TTC549 (cell line): Measurements from ENCODE around the gene ZPLD1.

ENCODE experiments used
- FAIRE-seq: peaks from 2 replicates; lab custom pipeline; 2012; peaks lifted over from hg19 to GRCh38; lab: Jason Lieb, UNC

The ZPLD1 gene

DNA sequence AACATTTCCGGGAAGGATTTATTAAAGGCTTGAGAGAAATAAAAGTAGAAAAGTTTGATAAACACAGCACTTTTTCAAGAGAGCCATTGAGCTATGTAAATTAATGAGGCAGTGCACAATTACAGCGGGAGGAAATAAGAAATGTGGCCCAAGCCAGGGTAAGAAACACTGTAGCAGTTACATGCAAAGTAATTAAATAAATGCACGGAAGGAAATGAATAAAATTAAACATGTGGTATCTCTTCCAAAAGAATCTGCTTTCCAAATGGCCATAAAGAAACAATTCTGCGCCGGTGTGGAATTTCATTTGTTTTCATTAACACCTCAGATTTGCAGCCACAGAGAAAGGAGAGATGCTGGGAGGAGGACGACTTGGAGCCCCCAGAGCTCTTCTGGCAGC, 35.3 kb downstream of the ZPLD1 start:
- FAIRE-seq = no peak

GRCh38 chr3:102471001-102471400, 36.2 kb downstream of the ZPLD1 start:
- FAIRE-seq = no peak

DNA sequence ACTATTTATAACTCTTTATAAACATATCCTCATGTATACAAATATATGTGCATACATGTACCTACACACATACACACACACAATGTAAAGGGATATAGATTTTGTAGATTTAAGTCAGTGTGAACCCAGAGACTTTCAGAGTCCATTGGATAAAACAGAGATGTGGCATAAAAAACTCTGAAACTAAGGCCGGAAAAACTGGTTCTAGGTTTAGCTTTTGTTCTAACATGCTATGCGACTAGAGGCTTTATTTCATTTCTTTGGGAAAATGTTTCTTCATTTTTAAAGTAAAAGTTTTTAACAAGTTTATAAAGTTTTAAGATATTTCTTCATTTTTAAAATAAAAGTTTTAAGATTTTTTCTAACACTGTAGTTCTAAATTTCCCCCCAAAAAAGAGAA, 36.7 kb downstream of the ZPLD1 start:
- FAIRE-seq = no peak

GRCh38 chr3:102473648-102474047, 38.8 kb downstream of the ZPLD1 start:
- FAIRE-seq = no peak

DNA sequence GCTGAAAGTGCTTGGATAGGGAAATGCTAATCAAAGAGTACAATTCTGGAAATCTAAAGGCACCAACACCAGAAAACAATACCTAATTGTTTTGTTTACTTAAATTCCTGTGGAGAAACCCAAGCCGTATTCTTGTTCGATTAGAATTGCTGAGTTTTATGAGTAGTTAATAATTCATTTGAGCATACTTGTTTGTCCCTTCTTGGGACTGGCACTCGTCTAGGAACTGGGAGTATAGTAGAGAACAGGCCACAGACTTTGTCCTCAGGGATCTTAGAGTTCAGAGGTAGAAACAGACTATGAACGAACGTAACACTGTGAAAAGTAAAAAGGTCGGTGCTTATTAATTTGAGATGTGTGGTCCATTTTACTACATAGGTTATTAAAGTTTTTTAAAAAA, 39.4 kb downstream of the ZPLD1 start:
- FAIRE-seq = no peak

DNA sequence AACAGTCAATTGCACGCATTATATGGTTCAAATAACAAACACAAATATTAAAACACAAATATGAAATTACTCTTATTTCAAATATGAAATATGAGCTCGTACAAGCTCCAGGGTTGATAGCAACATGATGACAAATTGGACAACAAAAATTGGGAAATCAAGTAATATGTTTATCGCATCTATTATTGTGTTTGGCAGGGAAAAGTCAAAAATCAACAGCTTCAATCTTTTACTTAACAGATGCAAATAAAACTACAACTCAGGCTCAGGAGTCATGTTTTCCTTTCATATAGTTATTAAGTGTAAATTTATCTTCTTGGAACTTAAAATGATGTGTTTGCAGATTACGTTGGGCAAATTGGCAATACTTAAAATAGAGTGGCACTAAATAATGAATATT, 41.4 kb downstream of the ZPLD1 start:
- FAIRE-seq = no peak

DNA sequence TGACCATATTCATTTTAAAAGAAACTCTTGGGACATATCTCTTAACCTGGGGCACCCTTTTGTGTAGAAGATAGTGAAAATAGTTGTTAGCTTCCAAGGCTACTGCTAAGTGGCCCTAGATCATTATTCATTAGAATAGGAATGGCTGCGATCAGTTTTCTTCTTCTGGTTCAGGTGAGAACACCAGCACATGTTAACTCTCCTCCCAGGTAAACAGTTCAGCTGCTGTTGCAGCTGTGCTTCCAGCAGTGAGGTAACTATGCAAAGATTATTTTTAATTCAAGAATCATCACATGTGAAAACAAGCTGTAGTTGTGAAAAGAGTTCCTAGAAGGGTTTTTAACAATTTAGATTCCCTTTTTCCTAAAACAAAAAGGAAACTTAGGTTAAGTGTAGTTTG, 43.3 kb downstream of the ZPLD1 start:
- no peak for FAIRE-seq

DNA sequence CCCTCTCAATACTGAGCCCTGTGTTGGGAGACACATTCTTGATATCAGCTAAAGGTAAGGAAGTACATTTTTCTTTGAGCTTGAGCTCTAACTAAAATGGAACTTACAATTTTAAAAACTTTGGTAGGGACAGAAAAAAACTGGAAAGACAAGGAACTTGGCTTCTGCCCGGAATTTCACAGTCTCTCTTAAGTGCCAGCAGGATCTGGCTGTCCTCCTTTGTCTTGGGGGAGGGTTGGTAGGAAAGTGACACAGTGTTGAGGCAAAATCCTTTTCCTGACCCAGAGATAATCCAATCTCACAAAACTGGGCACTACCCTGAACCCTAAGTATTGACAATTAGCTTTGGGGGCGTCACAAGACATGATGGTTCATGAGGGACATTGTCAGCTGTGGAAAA, 45.3 kb downstream of the ZPLD1 start:
- FAIRE-seq = no peak

DNA sequence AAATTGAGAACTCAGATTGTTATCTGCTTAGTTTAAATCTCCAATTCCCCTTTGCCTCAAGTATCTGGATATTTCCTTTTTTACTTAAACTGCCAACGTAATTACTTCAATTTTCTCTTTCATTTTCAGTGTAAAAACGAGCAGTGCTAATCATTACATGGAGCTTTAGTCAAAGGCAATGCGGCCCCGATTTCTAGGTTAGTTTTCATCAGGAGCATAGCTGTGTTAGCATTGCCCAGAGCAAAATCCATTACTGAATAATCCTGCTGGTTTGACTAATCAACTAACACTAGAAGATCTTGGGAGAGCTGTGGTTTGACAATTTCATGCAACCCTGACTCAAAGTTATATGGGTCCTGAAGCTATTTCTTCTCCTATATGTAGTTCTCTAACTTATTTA, 46.2 kb downstream of the ZPLD1 start:
- no peak for FAIRE-seq

GRCh38 chr3:102483556-102483955, 48.7 kb downstream of the ZPLD1 start:
- FAIRE-seq = no peak

GRCh38 chr3:102484363-102484762, 49.5 kb downstream of the ZPLD1 start:
- FAIRE-seq = no peak

DNA sequence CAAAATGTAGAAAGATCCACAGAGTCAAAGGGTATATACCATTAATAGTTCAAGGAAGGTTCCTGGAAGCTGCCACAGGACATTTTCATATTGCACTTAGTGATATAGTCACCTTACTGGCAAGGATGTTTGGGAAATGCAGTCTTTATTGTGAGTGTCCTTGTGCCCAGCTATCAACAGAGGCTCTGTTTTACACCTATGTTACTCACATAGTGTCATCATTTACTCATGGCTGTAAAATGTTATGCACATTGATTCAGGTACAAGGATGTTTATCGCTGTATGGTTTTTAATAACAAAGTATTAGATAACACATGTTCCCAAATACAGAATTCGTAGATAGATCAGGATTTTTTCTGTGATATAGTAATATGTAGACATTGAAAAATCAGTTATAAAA, 50.9 kb downstream of the ZPLD1 start:
- FAIRE-seq = no peak

DNA sequence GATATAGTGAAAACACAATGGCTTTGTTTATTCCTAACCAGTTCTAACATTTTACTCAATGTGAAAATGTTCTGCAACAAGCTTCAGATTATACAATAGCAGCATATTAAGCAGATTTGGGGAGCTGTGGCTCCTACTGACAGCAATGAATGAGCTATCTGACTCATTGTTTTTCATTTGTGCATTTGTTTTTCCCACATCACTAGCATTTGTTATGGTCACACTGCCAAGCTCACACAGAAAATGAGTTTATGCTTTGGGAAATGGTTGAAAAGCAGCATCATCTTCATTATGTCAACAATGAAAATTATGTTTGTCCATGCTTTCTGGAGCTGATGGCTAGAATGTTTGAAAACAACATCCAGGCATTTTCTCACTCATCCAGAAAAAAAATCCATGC, 53.5 kb downstream of the ZPLD1 start:
- no peak for FAIRE-seq

GRCh38 chr3:102492300-102492699, 57.5 kb downstream of the ZPLD1 start:
- FAIRE-seq = no peak

- no peak for FAIRE-seq
Observed at GRCh38 chr3:102497571-102497970, 62.8 kb downstream of the ZPLD1 start.

DNA sequence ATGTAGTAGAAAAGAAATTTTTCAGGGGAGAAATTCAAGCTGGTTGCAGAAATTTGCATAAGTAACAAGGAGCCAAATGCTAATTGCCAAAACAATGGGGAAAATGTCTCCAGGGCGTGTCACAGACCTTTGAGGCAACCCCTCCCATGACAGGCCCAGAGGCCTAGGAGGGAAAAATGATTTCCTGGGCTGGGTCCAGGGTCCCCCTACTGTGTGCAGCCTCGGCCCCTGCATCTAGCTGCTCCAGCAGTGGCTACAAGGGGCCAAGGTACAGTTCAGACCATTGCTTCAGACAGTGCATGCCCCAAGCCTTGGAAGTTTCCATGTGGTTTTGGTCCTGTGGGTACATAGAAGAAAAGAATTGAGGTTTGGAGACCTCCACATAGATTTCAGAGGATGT, 70.7 kb downstream of the ZPLD1 start:
- no peak for FAIRE-seq

DNA sequence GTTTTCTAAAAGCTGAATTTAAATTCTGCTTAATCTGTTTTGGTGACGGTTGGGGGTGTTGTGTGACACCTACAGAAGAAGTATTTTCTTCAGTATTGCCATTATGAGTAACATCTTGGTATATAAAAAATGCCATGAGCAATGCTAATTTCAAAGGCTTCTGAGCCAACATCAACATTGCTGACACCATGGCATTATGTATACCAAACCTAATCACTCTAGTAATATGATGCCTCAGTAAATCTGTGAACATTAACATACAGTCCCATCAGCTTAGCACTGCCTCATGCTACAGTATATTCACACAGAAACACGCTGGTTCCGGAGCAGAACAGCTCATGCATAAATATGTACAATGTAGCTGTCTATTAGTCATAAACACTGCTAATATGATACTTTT, 75.8 kb downstream of the ZPLD1 start:
- FAIRE-seq = no peak

- no peak for FAIRE-seq
Observed at GRCh38 chr3:102511168-102511567, 76.4 kb downstream of the ZPLD1 start.

DNA sequence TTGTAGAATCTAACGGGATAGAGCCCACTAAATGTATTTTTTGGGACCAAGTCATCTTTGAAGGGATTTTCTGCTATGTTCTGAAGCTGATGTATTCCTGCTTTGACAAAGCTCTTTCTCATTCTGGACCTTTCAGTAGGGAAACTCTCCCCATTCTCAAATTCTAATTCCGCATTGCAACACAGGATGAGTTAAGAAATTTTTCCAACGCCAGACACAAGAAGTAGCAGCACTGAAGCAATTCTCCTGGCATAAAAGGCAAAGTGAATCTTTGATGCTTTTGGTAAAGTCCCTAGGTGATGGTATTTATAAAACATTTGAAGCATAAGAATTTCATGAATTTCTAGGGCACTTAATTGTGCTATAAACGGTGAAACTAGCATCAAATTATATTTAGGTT, 76.8 kb downstream of the ZPLD1 start:
- no peak for FAIRE-seq

GRCh38 chr3:102512734-102513504, 78.1 kb downstream of the ZPLD1 start:
- FAIRE-seq = no peak

GRCh38 chr3:102514241-102514640, 79.4 kb downstream of the ZPLD1 start:
- no peak for FAIRE-seq

- no peak for FAIRE-seq
Observed at GRCh38 chr3:102521246-102521645, 86.4 kb downstream of the ZPLD1 start.

DNA sequence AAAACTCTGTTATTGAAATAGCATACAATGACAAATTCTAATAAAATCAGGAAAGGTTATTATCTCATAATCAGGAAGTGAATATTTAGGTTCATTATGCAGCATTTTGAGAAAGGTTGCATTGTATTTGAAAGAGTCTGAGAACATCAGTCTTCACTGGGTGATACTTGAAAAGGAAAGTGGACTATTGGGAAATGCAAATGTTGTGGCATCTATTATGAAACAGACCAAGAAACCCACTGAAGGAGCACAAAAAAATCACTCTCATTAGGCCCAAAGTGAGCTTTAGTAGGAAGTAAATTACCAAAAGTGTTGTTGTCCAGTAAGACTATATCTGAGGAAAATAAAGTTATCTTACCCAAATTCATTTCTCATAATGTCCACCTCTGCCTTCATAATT, 90.8 kb downstream of the ZPLD1 start:
- FAIRE-seq = no peak

- FAIRE-seq = no peak
Observed at GRCh38 chr3:102526865-102527264, 92.0 kb downstream of the ZPLD1 start.

GRCh38 chr3:102528727-102529126, 93.9 kb downstream of the ZPLD1 start:
- no peak for FAIRE-seq
